HG02798 (cell line): ENCODE measurements around the gene TXNL4B.

Source experiments
- ATAC-seq: cut with Tn5 transposase; IDR thresholded peaks from one replicate; pipeline ENCODE4 v1.9.1; 2021; ENCODE audit warnings: mild to moderate bottlenecking; ENCODE audit not compliant: unreplicated experiment, poor library complexity

Gene TXNL4B

GRCh38 chr16:72112906-72113615 lies 19.6 kb upstream of the TXNL4B start:
- ATAC-seq: no peak

GRCh38 chr16:72112452-72112792 lies 19.0 kb upstream of the TXNL4B start:
- ATAC-seq: no peak

GRCh38 chr16:72111657-72112451 lies 18.4 kb upstream of the TXNL4B start:
- ATAC-seq: no peak

GRCh38 chr16:72110662-72111615 lies 17.5 kb upstream of the TXNL4B start:
- ATAC-seq: no peak

DNA sequence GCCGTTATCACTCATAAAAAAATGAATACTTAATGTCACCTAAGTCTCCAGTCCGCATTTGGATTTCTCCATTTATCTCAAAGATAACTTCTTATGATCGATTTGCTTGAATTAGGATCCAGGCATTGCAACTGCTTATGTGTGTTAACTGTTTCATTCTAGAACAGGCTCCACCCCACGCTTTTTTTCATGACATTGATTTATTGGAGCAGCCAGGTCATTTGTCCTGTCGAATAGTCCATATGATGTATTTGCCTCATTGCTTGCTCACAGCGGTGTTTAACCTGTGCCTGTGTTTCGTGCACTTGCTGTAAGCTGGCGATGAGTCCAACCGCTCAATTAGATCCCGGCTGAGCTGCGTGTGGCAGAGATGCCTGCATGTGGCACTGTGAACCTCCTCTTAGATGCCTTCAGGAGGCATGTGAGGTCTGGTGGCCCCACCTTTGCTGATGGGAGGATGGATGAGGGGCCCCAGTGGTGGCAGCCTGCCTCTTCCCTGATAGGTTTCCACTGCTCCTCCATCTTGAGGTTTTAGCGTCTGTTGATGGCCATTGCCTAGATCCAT lies 16.6 kb upstream of the TXNL4B start:
- no peak for ATAC-seq

DNA sequence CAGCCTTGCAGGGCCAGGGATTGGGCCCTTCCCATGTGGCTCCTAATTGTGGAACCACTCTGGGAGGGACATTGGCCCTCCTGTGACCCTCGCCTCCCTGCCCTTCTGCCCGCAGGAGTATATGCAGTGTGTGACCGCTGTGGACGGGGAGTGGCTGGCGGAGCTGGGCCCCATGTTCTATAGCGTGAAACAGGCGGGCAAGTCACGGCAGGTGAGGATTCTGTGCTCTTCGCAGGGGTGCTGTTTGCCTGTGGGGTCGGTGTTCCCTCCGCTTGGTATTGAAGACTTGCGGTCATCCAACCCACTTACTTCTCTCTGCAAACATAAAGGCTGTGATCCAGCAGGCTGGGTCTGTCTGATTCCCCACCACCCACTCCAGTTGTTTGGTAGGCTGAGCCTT lies 15.9 kb upstream of the TXNL4B start:
- no peak for ATAC-seq

DNA sequence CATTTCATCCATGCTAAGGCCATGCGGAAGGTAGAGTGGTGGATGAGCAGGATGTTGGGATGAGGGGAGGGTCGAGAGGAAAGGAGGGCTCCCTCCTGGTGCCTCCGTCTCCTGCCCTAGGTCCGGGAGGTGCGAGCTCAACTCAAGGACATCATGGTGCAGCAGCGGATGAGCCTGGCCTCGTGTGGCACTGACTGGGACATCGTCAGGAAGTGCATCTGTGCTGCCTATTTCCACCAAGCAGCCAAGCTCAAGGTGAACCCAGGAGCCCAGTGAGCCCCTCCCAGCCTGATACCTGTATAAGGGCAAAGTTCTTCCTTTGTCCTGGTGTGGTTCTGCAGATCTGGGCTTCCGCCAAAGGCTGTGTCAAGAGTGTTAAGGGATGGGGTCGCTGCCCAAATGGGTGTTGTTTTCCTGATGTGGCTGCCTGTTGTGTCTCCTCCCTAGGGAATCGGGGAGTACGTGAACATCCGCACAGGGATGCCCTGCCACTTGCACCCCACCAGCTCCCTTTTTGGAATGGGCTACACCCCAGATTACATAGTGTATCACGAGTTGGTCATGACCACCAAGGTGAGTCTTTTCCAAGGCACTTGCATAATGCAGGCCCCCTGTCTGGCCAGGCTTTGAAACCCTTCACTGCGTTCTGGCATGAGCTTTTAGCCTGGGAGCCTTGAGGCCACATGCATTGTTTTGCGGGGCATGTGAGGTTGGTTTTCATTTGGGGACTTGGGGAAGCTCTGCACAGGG lies 15.1 kb upstream of the TXNL4B start:
- no peak for ATAC-seq

DNA sequence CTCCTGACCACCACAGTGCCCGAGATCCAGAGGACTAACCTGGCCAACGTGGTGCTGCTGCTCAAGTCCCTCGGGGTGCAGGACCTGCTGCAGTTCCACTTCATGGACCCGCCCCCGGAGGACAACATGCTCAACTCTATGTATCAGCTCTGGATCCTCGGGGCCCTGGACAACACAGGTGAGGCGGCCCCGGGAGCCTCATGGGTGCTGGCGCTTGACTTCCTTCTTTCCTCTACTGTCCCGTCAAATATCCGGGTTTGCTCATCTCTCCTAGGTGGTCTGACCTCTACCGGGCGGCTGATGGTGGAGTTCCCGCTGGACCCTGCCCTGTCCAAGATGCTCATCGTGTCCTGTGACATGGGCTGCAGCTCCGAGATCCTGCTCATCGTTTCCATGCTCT lies 14.0 kb upstream of the TXNL4B start:
- no peak for ATAC-seq

- ATAC-seq: no peak
Observed at GRCh38 chr16:72105978-72106377, 12.6 kb upstream of the TXNL4B start.

GRCh38 chr16:72104905-72105304 lies 11.5 kb upstream of the TXNL4B start:
- no peak for ATAC-seq

GRCh38 chr16:72101195-72101594 lies 7.8 kb upstream of the TXNL4B start:
- no peak for ATAC-seq

GRCh38 chr16:72099377-72099818 lies 6.0 kb upstream of the TXNL4B start:
- ATAC-seq: peak; percentile 83

- no peak for ATAC-seq
Observed at GRCh38 chr16:72098936-72099335, 5.5 kb upstream of the TXNL4B start.

DNA sequence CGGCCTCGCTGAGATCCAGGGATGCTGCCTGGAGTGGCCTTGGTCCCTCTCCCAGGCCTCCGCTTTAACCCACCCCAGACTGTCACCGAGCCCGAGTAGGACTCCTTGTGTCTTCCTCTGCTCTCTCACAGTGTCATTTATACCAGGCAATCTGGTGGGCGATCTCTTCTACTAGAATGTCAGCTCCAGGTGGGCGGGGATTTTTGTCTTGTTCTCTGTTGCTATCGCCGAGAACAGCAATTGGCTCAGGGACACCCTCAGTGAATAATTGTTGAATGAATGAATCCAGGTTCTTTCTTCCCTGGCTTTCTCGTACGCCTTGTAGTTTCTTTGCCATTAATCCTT lies 818 bp upstream of the TXNL4B start:
- no peak for ATAC-seq

- ATAC-seq: no peak
Observed at GRCh38 chr16:72092832-72093447, 480 bp downstream of the TXNL4B start.

DNA sequence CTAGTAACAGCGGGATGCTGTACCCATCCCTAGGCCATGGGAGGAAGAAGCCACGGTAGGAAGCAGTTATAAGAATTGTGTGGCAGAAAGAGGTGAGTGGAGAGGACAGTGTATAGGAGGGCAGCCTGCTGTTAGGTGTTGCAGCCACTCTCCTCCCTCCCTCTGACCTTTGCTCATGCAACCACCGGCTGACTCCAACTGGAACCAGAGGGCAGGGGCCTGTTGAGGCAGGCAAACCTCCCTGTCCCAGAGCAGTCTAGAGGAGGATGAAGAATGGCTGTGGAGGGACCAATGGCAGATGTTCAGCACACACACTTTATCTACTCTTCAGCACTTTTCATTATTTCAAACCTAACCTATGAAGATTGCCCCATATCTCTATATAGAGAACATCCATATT lies 2.2 kb downstream of the TXNL4B start:
- no peak for ATAC-seq

DNA sequence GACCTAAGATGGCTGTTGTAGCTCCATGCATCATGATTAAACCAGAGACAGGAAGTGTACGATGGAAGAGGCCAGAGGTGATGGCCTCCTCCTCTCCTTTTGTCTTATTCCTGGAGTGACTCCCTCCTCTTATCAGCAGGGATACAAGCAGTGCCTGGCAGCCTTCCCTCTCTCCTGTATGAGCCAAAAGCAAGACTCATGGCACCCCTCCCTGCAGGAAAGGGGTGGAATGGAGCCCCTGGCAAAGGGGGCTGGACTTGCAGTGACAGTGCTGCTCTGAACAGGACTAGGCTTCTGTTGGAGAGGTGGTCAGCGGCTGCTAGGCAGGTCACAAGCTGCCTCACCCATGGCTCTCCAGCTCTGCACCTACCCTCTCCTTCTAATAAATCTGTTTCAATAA lies 8.4 kb downstream of the TXNL4B start:
- no peak for ATAC-seq

DNA sequence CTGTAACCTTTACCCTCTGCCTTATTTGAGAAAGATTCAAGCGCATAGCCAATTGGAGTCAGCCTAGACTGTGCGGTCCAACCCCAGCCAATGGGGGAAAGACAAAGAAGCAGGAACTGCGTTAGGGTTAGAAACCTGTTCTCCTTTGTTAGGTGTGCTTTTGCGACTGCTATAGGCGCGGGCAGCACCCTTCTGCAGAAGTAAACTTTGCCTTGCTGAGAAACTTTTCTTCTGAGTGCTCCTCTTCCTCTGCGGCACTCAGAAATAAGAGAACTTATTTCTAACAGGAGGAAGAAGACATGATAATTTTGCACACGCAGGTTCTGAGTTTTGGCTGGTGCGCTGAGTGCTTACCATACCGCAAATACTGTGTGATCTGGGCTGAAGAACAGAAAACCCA lies 9.0 kb downstream of the TXNL4B start:
- ATAC-seq: no peak

DNA sequence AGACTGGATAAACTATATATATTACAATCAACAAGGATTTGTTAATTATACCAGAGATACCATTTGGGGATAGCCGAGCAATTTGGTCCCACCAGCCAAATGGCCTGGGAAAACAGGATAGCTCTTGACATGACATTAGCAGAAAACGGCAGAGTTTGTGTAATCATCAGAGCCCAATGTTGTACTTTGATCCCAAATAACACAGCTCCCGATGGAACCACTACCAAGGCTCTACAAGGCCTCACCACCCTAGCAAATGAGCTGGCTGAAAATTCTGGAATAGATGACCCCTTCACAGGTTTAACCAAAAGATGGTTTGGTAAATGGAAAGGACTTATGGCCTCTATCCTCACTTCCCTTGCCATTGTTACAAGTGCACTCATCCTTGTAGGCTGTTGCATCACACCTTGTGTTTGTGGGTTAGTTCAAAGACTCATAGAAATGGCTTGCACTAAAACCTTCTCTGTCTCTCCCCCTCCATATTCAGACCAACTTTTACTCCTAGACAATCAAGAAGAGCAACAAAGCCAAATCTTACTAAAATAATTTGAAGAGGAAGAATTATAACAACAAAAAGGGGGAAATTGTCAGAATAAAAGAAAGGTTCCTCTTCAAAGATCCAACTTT lies 9.5 kb downstream of the TXNL4B start:
- ATAC-seq: no peak
